ENCODE results near the gene FAM184A. TPM values are rescaled to one million over a fixed set of nuclear protein-coding genes. Genes with fewer than 3 reads are reported as not detected.
"Not testable (repeated sequence)": the region's sequence is repeated elsewhere in the genome, so short reads cannot be mapped to it uniquely, and the experiment has no call there.

FAM184A gene
- total and polyA plus RNA-seq, 8 donors = 13.3 to 120 (median 88.2) TPM

GRCh38 chr6:119100115-119100514, 21.7 kb upstream of the FAM184A start:
- ATAC-seq (no peak), DNase-seq (no peak)
- Histone ChIP-seq H3K36me3 (no peaks in the 10 kb centered on the region), H3K9me3 (no peaks in the 10 kb centered on the region), H3K4me1 (no peaks in the 10 kb centered on the region), H3K4me3 (no peak overlapping the region), H3K27me3 (no peaks in the 10 kb centered on the region), H3K27ac (no peak overlapping the region)
- intact Hi-C loops (cut with DNase I) = no loop called here
- TF ChIP-seq, protein P1, sequence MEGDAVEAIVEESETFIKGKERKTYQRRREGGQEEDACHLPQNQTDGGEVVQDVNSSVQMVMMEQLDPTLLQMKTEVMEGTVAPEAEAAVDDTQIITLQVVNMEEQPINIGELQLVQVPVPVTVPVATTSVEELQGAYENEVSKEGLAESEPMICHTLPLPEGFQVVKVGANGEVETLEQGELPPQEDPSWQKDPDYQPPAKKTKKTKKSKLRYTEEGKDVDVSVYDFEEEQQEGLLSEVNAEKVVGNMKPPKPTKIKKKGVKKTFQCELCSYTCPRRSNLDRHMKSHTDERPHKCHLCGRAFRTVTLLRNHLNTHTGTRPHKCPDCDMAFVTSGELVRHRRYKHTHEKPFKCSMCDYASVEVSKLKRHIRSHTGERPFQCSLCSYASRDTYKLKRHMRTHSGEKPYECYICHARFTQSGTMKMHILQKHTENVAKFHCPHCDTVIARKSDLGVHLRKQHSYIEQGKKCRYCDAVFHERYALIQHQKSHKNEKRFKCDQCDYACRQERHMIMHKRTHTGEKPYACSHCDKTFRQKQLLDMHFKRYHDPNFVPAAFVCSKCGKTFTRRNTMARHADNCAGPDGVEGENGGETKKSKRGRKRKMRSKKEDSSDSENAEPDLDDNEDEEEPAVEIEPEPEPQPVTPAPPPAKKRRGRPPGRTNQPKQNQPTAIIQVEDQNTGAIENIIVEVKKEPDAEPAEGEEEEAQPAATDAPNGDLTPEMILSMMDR (IDR thresholded peaks at IDR 0.05) = no peak

GRCh38 chr6:119097815-119098361, 19.4 kb upstream of the FAM184A start:
- intact Hi-C loops (cut with DNase I); H3K4me3 ChIP-seq; DNase-seq; ATAC-seq; H3K36me3 ChIP-seq; H3K27me3 ChIP-seq; H3K4me1 ChIP-seq; H3K9me3 ChIP-seq: not testable (repeated sequence)
- peak overlapping the region in 1 of 2 donors; percentile 57 for H3K27ac ChIP-seq

DNA sequence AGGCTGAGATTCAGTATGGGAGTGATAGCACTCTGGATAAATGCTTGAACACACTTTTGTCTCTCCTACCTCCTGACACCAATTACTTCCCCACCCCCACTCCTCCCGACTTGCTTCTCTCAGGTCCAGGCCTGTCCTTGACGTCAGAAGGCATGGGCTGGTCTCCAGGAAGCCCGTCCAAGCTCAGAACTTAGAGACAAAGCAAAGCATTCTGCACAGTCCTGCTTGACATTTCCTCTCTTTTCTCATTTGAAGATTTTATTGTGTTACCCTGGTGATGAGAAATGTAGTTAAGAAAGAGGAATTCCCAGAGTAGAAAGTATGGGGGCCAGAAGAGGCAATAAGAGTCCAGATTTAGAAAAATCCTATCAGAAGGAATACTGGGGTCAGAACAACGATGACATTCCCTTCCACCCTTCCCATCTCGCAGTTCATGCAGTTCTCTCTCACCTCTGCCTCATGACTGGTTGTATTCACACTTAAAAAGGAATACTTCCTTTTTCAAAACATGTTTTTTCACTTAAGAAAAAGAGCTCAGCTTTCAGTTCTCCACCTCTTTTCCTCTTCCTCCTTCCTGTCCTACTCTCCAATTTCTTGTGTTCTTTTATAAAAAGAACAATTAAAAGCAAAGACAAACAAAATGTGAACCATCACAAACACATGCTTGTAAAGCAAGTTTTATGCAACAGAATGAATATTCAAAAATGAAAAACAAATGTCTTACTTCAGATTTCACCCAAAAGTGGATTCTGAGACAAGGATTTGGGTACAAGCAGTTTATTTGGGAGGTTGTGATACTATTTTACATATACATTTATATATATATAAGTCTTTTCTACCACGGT, 18.5 kb upstream of the FAM184A start:
- ATAC-seq (peak; percentile 70), DNase-seq (peak in 3 of 4 donors; percentile 52 to 86 (median 59))
- TF ChIP-seq, protein P1 (IDR thresholded peaks at IDR 0.05) = no peak
- intact Hi-C loops (cut with DNase I) = no loop called here
- peak overlapping the region in 1 of 2 donors; percentile 57 for H3K27ac ChIP-seq
- no peaks in the 10 kb centered on the region for H3K9me3 ChIP-seq
- no peak overlapping the region for H3K4me3 ChIP-seq
- no peaks in the 10 kb centered on the region for H3K36me3 ChIP-seq
- H3K4me1 ChIP-seq = no peaks in the 10 kb centered on the region
- no peaks in the 10 kb centered on the region for H3K27me3 ChIP-seq

DNA sequence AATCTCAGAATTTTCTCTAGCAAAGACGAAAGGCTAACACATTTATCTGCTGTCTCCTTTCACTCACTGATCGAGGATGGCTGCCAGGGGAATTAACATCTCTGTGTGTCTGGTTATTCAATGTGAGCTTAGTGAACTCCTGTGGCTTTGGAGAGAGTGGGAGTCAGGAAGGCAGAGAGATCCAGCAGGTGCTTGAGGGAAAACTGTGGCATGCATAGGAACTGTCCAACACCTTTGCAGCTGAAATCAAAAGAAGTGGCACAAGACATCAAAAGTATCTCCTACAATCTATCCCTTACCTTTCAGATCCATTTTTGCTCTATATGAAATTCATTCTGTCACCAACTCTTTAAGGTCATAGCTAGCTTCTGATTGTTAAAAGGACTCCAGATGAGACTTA, 11.8 kb upstream of the FAM184A start:
- H3K4me3 ChIP-seq = no peak overlapping the region
- no peaks in the 10 kb centered on the region for H3K4me1 ChIP-seq
- H3K27me3 ChIP-seq = no peaks in the 10 kb centered on the region
- ATAC-seq (no peak), DNase-seq (no peak)
- TF ChIP-seq, protein P1 (IDR thresholded peaks at IDR 0.05) = no peak
- intact Hi-C loops (cut with DNase I) = no loop called here
- H3K27ac ChIP-seq = no peak overlapping the region
- H3K9me3 ChIP-seq = no peaks in the 10 kb centered on the region
- H3K36me3 ChIP-seq = no peaks in the 10 kb centered on the region

- no peaks in the 10 kb centered on the region for H3K4me1 ChIP-seq
- no peak for DNase-seq
- no peaks in the 10 kb centered on the region for H3K36me3 ChIP-seq
- H3K27ac ChIP-seq = no peak overlapping the region
- TF ChIP-seq, protein P1 (IDR thresholded peaks at IDR 0.05) = no peak
- intact Hi-C loops (cut with DNase I) = no loop called here
- no peak overlapping the region for H3K4me3 ChIP-seq
- peaks cover 0 to 12% of the 10 kb centered on the region in 2 donors for H3K9me3 ChIP-seq
- peaks cover 0 to 2% of the 10 kb centered on the region in 2 donors for H3K27me3 ChIP-seq
- no peak for ATAC-seq
These were observed 6.3 kb upstream of the FAM184A start for GRCh38 chr6:119084784-119085183.
